ENCODE measurements around the gene LEUTX. TPM values are rescaled to one million over a fixed set of nuclear protein-coding genes. Genes with fewer than 3 reads are reported as not detected.

LEUTX gene
- polyA plus RNA-seq, 1 donor = not detected

- peak; percentile 92 for DNase-seq
Observed at GRCh38 chr19:39824143-39825092, 45.8 kb downstream of the LEUTX start.

- DNase-seq = no peak
Observed at GRCh38 chr19:39825093-39825463, 46.4 kb downstream of the LEUTX start.

DNA sequence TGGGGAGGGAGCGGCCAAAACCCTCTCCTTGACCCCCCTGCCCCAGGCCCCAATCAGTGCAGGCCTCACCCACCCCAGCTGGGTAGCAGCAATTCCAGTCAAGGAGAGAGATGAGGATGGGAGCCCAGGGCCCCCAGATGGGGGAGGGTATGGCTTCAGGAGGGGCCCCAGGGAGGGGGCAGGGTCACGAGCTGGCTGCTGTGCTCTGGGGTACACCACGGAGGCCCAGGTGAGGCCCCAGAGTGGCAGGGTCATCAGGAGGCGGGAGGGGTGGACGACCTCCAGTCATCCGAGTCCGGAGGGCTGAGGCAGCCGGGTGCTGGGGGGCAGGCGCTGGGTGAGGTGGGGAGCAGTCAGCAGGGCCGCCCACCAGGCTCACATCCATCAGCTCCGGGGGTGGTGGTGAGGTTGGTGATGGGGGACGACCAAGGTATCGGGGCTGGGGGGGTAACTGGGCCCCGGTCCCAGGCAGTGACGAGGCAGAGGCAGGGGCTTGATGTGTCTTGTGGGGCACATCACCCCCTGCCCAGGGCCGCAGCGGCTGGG, 47.0 kb downstream of the LEUTX start:
- no peak for DNase-seq

DNA sequence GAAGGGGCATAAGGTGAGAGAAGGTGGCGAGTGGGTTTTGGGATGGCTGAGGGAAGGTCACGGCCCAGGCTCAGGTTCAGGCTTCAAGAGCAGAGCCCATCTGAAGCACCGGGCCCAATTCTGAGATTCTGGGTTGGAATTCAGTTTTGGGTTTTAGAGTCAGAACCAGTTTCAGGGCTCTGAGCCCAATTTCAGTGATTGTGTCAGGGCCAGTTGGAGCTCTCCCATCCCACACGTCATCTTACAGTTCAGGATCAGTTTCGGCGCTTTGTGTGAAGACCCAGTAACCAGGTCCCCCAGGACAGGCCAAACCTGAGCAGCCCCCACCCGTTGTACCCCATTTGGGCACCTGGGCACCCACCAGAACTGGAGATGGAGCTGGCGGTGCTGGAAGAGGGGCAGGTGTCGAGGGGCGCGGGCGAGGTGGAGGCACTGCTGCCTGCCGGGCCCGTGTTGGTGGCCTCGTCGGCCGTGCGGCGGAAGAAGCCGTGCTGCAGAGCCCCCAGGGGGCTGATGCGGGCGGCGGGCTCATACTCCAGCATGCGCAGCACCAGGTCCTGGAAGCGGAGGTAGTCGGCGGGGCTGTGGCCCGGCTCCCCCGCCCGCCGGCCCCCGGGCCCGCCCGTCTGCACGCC, 47.8 kb downstream of the LEUTX start:
- DNase-seq = no peak

DNA sequence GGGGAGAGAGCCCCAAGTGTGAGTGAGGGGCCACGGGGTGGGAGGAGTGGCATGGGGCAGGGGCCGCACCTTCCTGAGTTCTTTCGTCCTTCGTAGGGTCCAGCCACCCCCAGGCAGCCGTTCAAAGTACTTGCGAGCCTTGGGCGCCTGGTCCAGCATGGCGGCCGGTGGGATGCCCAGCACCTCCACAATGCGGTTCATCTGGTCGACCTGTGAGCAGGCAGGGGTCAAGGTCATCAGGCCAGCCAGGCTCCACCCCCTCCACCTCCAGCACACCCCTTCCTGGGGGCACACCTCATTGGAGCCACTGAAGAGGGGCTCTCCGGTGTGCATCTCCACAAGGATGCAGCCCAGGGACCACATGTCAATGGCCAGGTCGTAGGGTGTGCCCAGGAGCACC, 48.6 kb downstream of the LEUTX start:
- no peak for DNase-seq

DNA sequence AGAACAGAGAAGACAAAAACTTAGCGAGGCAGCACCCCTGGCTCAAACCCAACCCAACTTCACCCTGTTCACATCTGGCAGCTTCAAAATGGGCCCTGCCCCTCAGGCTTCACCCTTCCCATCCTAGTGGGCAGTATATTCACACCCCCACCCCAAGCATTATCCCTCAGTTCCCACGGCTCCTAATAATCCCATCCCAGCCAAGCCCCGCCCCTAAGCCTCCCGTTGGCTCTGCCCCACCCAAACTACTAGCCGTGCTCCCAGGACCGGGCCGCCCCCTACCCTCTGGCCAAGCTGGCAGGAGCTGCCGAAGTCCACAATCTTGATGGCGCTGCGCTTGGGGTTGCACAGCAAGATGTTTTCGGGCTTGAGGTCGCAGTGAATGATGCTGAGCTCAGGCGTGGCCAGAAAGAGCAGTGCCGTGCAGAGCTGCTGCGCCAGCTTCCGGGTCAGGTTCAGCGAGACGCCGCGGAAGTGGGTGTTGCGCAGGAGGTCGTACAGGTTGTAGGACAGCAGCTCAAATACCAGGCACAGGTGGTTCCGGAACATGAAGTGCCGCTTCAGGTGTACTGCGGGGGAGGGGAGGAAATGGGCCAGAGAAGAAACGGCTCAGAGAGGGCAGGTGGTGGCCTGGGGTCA, 49.5 kb downstream of the LEUTX start:
- no peak for DNase-seq

DNA sequence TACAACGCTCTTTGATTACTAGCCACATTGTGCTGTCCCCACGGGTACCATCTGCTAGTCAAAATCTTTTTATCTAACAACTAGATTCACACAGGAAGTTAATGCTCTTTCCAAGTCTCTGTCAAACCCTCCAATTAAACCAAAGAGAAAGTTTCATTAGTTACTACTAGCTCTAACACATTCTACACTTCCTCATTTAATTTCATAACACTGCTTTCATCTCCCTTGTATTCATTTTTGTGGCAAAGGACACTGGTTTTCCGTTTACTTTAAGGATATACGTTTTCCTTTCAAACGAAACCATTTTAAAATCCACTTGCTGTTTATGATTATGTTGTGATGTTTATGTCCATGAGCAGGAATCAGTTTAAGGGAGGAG, 50.0 kb downstream of the LEUTX start:
- DNase-seq = no peak

DNA sequence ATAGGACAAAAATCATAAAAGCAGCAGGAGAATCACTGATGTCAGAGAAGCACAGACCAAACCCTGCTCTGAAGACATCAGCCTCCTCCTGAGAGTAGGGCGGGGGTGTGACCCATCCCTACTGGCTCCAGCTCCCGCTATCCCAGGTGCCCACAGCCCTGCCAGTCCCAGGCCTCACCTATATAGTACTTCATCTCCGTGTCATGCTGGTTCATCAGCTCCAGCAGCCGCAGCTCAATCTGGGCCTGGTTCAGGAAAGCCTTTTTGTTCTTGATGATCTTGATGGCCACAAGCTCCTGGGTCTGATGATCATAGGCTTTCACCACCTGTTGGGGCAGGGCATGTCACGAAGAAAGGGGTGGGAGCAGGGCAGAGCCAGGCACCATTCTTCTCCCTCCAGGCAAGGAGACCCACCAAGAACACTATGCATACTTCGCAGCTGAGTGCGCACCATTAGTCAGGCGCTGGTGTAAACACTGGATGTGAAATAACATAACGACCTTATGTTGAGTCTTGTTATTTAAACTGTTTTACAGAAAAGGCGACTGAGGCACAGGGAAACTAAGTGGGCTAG, 51.1 kb downstream of the LEUTX start:
- DNase-seq = no peak

DNA sequence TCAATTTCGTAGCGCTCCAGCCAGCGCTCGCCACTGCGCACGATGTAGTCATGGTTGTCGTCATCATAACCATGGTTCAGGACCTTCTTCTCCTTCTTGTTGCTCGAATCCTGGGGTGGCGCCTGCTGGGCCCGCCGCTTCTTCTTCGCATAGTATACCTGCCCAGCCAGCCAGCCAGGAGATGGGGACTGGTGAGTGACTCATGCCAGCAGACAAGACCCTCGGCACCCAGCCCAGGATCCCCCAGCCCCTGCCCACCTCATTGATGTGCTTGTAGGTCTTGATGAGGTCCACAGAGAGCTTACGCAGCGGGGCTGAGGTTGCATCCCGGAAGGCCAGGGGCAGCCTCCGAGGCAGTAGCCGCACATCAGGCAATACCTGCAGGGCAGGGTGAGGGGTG, 51.8 kb downstream of the LEUTX start:
- DNase-seq = no peak

DNA sequence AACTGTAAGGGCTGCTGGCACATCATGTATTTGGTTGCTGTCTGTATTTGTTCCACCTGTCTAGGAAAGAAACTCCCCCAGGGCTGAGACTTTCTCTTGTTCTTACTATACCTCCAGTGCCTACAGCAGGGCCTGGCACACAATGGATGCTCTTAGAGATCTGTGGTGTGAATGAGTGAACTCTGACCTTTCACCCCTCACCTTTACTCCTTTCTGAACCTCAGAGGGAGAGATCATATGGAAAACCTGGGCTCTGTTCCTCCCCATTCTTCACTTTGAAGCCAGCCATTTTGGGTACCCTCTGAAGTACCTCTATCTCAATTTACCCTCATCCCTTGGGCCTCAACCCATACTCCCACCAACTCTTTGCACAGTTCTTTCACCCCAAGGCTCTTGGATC, 52.2 kb downstream of the LEUTX start:
- DNase-seq = no peak

DNA sequence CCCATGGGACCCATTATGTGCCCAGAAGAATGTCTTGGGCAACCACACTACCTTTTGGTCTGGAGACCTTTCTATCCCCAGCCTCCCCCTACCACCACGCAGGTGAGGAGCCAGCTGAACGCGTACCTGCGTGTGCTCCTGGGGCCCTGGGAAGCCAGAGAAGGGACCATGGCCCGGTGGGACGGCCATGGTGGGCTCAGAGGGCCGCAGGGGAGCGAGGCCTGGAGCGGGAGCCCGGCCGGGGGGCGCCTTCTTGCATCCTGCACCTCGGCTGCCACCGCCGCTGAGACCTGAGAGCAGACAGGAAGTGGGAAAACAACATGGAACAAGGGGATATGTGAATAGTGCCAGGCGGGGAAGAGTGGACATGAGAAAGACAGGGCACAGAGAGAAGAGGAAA, 53.0 kb downstream of the LEUTX start:
- no peak for DNase-seq

- DNase-seq = no peak
Observed at GRCh38 chr19:39832341-39833083, 53.9 kb downstream of the LEUTX start.

- DNase-seq = no peak
Observed at GRCh38 chr19:39833160-39833463, 54.5 kb downstream of the LEUTX start.

DNA sequence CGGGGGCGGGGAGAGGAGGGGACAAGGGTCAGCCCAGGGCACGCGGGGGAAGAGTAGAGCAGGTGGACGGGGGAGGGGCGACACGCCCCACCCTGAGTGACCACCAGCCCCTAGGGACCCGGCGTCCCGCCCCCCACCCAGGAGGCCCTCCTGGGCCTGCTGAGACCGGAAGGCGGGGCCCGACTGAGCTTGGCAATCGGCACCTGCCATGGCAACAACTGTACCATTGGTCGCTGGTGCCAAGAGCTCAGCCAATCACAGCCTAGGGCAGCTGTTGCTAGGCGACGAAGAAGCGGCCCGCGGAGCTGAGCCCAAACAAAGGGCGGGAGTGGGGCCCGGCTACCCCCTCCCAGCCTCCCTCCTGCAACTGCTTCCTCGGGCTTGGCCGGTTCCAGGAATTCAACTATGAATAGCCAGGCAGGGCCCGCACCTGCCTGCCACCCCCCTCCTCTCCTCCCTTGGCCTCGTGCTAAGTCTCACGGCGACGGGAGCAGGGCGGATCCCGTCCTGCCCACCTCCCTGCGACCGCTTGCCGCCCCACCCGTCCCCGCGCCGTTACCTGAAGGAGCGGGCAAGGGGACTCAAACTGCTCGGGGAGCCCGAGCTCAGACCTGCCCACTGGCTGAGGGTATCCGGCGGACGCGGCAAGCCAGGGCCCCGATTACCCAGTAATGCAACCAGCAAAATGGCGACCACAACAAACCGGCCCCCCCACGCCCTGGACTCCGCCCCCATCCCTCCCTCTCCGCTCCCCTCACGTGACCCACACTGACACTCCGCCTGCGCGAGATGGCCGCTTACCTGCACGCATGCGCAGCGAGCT, 55.0 kb downstream of the LEUTX start, which contains the start of gene DYRK1B:
DYRK1B (minus strand) TSS at position 699 of the 823 bp plus-strand sequence. CDS start 2,295 bp downstream, outside the sequence.
- peak; percentile 97 for DNase-seq

GRCh38 chr19:39834287-39834841, 55.7 kb downstream of the LEUTX start:
- DNase-seq = no peak

Other genes with a start within 250 kb of the LEUTX start
- 5.8 TPM for gene EID2B, start 246.0 kb upstream of the LEUTX start, polyA plus RNA-seq (ENCODE audit: insufficient read length)
- gene EID2, start 238.7 kb upstream of the LEUTX start, polyA plus RNA-seq (ENCODE audit: insufficient read length) = 21.3 TPM
- not detected for gene LGALS13, start 176.3 kb upstream of the LEUTX start, polyA plus RNA-seq (ENCODE audit: insufficient read length)
- gene LGALS16, start 122.9 kb upstream of the LEUTX start, polyA plus RNA-seq (ENCODE audit: insufficient read length) = not detected
- gene LGALS14, start 74.4 kb upstream of the LEUTX start, polyA plus RNA-seq (ENCODE audit: insufficient read length) = not detected
- gene CLC, start 40.8 kb upstream of the LEUTX start, polyA plus RNA-seq (ENCODE audit: insufficient read length) = 3.0 TPM
- gene DYRK1B, start 55.3 kb downstream of the LEUTX start, polyA plus RNA-seq (ENCODE audit: insufficient read length) = 34.2 TPM
- gene FBL, start 67.5 kb downstream of the LEUTX start, polyA plus RNA-seq (ENCODE audit: insufficient read length) = 296 TPM
- gene FCGBP, start 155.8 kb downstream of the LEUTX start, polyA plus RNA-seq (ENCODE audit: insufficient read length) = 5.8 TPM
- 85.2 TPM for gene PSMC4, start 192.3 kb downstream of the LEUTX start, polyA plus RNA-seq (ENCODE audit: insufficient read length)
- 12.0 TPM for gene ZNF546, start 218.2 kb downstream of the LEUTX start, polyA plus RNA-seq (ENCODE audit: insufficient read length)